H1 (cell line): ENCODE data around the gene KNCN. TPM values are rescaled to one million over a fixed set of nuclear protein-coding genes. Genes with fewer than 3 reads are reported as not detected.

ENCODE experiments used
- CTCF ChIP-seq, 3 experiments: IDR thresholded peaks; 1 replicate in 2 of 3; 2 replicates in 1 of 3; pipeline versions ENCODE4 v1.5.1 to v1.6.1; 2011; ENCODE audit warnings: low read length in 3 of 3, mild to moderate bottlenecking in 3 of 3, inconsistent platforms in 2 of 3, low read depth in 1 of 3, moderate library complexity in 1 of 3; ENCODE audit not compliant: insufficient read depth in 1 of 3; ENCODE audit errors: control extremely low read depth in 1 of 3
- JUND ChIP-seq: IDR thresholded peaks from 2 replicates; pipeline ENCODE4 v1.6.1; 2011; ENCODE audit warnings: mild to moderate bottlenecking, improper control_type of control experiment, low read length
- RAD21 ChIP-seq, 2 experiments: IDR thresholded peaks in 1 of 2; conservative IDR thresholded peaks in 1 of 2; 2 replicates each; pipeline ENCODE4 v1.6.1; 2011; ENCODE audit warnings: low read depth in 2 of 2, low read length in 2 of 2, improper control_type of control experiment in 1 of 2, inconsistent platforms in 1 of 2, mild to moderate bottlenecking in 1 of 2, moderate library complexity in 1 of 2
- RNF2 ChIP-seq: fragments of 200-900, 300-1000 bp; sonication (generic); IDR thresholded peaks from 2 replicates; pipeline ENCODE4 v1.7.1; 2016; ENCODE audit warnings: borderline replicate concordance, low read depth, mild to moderate bottlenecking, antibody characterized with exemption, low read length; ENCODE audit not compliant: poor library complexity, severe bottlenecking; ENCODE audit errors: missing control alignments
- TAF1 ChIP-seq: IDR thresholded peaks from 2 replicates; pipeline ENCODE4 v1.6.1; 2011; ENCODE audit warnings: mild to moderate bottlenecking, low read depth, low read length
- polyA plus RNA-seq, 7 experiments: library from polyadenylated mRNA; depleted of rRNA in 3 of 7; stranded (reverse) in 5 of 7; unstranded in 2 of 7; fragments of >200 nt in 5 of 7; fragments of 200-250 nt in 2 of 7; gene quantifications; 1 replicate in 5 of 7; 2 replicates in 1 of 7; 4 replicates in 1 of 7; pipeline versions ENCODE4 v1.2.1 to v1.2.3, GENCODE V29; 2011 to 2013; ENCODE audit warnings: missing spikeins in 2 of 7, mixed read lengths in 2 of 7
- total RNA-seq: library from RNA; stranded (reverse); fragmentation: NEBNext Ultra II Directional; extraction: Animal tissue kit (Norgen Biotek cat#: 25700); gene quantifications from 2 replicates; pipeline ENCODE4 v1.2.1, GENCODE V29; 2021

Gene KNCN
- total and polyA plus RNA-seq, 2 of the 8 experiments (the other 6 are each of a cell fraction or from before 2014, with no cell fraction given): not detected

GRCh38 chr1:46528297-46528955 lies 23.0 kb downstream of the KNCN start (continued):
- TF ChIP-seq RAD21 (IDR thresholded peaks at IDR 0.05 in 1 of 2, conservative IDR thresholded peaks at IDR 0.05 in 1 of 2; ENCODE audit: low read depth in 2 of 2, low read length in 2 of 2): peak; percentile 55 to 69
- TF ChIP-seq RNF2: no peak
- TF ChIP-seq TAF1: no peak
- peak in 2 of 3 experiments; percentile 51 to 62; a peak in 3 of 4 replicates for TF ChIP-seq CTCF (IDR thresholded peaks at IDR 0.05; ENCODE audit: control extremely low read depth in 1 of 3, insufficient read depth in 1 of 3, low read depth in 1 of 3, low read length in 3 of 3)
- no peak for TF ChIP-seq JUND
